Fibroblast of pulmonary artery (primary cell): Measurements from ENCODE around the gene FAM131C.
A peak's percentile ranks its signal among the peaks of the same experiment; 100 is the strongest.
"Not testable (repeated sequence)": the region's sequence is repeated elsewhere in the genome, so short reads cannot be mapped to it uniquely, and the experiment has no call there.

ENCODE experiments used
- DNase-seq: peaks from one replicate; pipeline ENCODE4 v3.0.0-alpha.2; 2010; ENCODE audit warnings: low read depth
- H3K4me3 ChIP-seq: replicated peaks from 2 replicates; pipeline ENCODE4 v1.5.1; 2011; ENCODE audit warnings: low read depth, mild to moderate bottlenecking, control low read depth, low read length, moderate library complexity
- CTCF ChIP-seq: IDR thresholded peaks from 2 replicates; pipeline ENCODE4 v1.5.1; 2011; ENCODE audit warnings: mild to moderate bottlenecking, control low read depth, low read length, inconsistent platforms; ENCODE audit errors: missing control alignments

FAM131C gene

GRCh38 chr1:16114527-16115467, 41.3 kb upstream of the FAM131C start:
- TF ChIP-seq CTCF, result no peak
- no peak for DNase-seq
- H3K4me3 ChIP-seq, result no peak overlapping the region

- H3K4me3 ChIP-seq, result no peak overlapping the region
- no peak for TF ChIP-seq CTCF
- DNase-seq, result no peak
Measured at GRCh38 chr1:16112596-16113555, 39.4 kb upstream of the FAM131C start.

GRCh38 chr1:16111771-16112595, 38.5 kb upstream of the FAM131C start:
- H3K4me3 ChIP-seq, result no peak overlapping the region
- no peak for TF ChIP-seq CTCF
- peak; percentile 74 for DNase-seq

- no peak overlapping the region for H3K4me3 ChIP-seq
- DNase-seq, result no peak
- no peak for TF ChIP-seq CTCF
Measured at GRCh38 chr1:16110884-16111283, 37.4 kb upstream of the FAM131C start.

GRCh38 chr1:16110456-16110855, 37.0 kb upstream of the FAM131C start:
- no peak overlapping the region for H3K4me3 ChIP-seq
- DNase-seq, result no peak
- no peak for TF ChIP-seq CTCF

GRCh38 chr1:16109571-16109970, 36.1 kb upstream of the FAM131C start:
- TF ChIP-seq CTCF, result no peak
- no peak overlapping the region for H3K4me3 ChIP-seq
- DNase-seq, result no peak

- not testable (repeated sequence) for DNase-seq, H3K4me3 ChIP-seq
Measured at GRCh38 chr1:16107039-16107438, 33.6 kb upstream of the FAM131C start.
